Aorta (tissue), 5 donors: ENCODE results near the gene TMEM38B. TPM values are rescaled to one million over a fixed set of nuclear protein-coding genes. Genes with fewer than 3 reads are reported as not detected.
"Not testable (repeated sequence)": the region's sequence is repeated elsewhere in the genome, so short reads cannot be mapped to it uniquely, and the experiment has no call there.

Source experiments
- ATAC-seq: fragments of 200-7000 bp; cut with Tn5 transposase; one replicate; pipeline ENCODE4 v1.9.1; 2022; ENCODE audit warnings: moderate library complexity; ENCODE audit not compliant: low FRiP score
- DNase-seq, 2 donors: peaks; one replicate each; pipeline ENCODE4 v3.0.0-alpha.2; 2020
- H3K27ac ChIP-seq, 2 donors: one replicate each; pipeline ENCODE4 v1.5.1; 2013; ENCODE audit warnings: low read length in 2 of 2, mild to moderate bottlenecking in 2 of 2, moderate library complexity in 2 of 2, control low read depth in 1 of 2, inconsistent platforms in 1 of 2, low read depth in 1 of 2
- H3K27me3 ChIP-seq, 2 donors: one replicate each; pipeline ENCODE4 v1.6.1; 2013; ENCODE audit warnings: control low read depth in 1 of 2, low read length in 1 of 2, mild to moderate bottlenecking in 1 of 2, moderate library complexity in 1 of 2; ENCODE audit not compliant: insufficient read depth in 2 of 2, control insufficient read depth in 1 of 2
- H3K36me3 ChIP-seq, 2 donors: one replicate each; pipeline ENCODE4 v1.6.1; 2013; ENCODE audit warnings: control low read depth in 1 of 2, low read length in 1 of 2, mild to moderate bottlenecking in 1 of 2; ENCODE audit not compliant: insufficient read depth in 2 of 2, control insufficient read depth in 1 of 2
- H3K4me1 ChIP-seq, 2 donors: one replicate each; pipeline ENCODE4 v1.6.1; 2013; ENCODE audit warnings: low read length in 2 of 2, control low read depth in 1 of 2, mild to moderate bottlenecking in 1 of 2, moderate library complexity in 1 of 2; ENCODE audit not compliant: insufficient read depth in 2 of 2, control insufficient read depth in 1 of 2
- H3K4me3 ChIP-seq, 2 donors: one replicate each; pipeline ENCODE4 v1.5.1; 2013; ENCODE audit warnings: low read length in 2 of 2, control low read depth in 1 of 2, mild to moderate bottlenecking in 1 of 2
- H3K9me3 ChIP-seq: one replicate; pipeline ENCODE4 v1.6.1; 2013; ENCODE audit warnings: mild to moderate bottlenecking, low read length; ENCODE audit not compliant: control insufficient read depth
- WGBS, 2 donors: extraction: QIAGEN DNeasy Blood & Tissue Kit; methylation state at CpG; one replicate each; pipeline ENCODE4 v1.1.7; 2013; 5-methylcytosine and 5-hydroxymethylcytosine counted together
- intact Hi-C, 2 donors: fragments of 100-400 bp; cut with DNase I; formaldehyde crosslinking; loops; one replicate each; pipeline versions ENCODE4 v1.14.2 to v1.15.0; 2022
- polyA plus RNA-seq, 2 donors: library from polyadenylated mRNA; stranded (reverse); fragments of 200-250 nt; gene quantifications; one replicate each; pipeline ENCODE4 v1.2.3, GENCODE V29; 2013
- total RNA-seq, 2 donors: library from RNA; stranded (reverse); fragmentation: NEBNext Ultra II Directional; extraction: Animal tissue kit (Norgen Biotek cat#: 25700); gene quantifications; one replicate each; pipeline ENCODE4 v1.2.1, GENCODE V29; 2021
- donor health status: healthy with polysubstance abuse.
- donor health status: Bipolar disorder and iron deficiency.
- donor health status: DM: no; HTN: no; CAD: no.
- donor health status: DM: no; HTN: no; CAD: no.
- donor health status: DM: yes; HTN: yes; CAD: no.

Gene TMEM38B
- total and polyA plus RNA-seq, 4 donors = 3.9 to 10.5 (median 7.0) TPM

DNA sequence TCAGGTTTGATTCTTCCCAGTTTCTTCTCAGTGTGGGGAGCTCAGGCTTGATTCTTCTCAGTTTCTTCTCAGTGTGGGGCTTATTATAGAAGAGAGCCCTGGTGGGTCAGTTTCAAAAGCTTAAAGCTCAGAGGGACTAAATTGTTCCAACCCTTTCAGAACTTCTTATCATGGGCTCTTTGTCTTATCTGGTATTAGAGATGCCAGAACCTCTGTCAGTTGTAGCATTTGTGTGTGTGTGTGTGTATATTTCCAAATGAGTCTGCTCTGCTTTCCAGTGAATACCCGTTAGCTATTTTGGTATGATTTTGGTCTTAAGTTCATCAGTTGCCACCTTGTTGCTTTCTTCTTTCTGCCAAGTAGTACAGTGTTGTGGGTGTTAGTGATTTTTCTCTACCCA, 21.8 kb downstream of the TMEM38B start:
- H3K4me1 ChIP-seq = no peaks in the 10 kb centered on the region
- DNase-seq (no peak), ATAC-seq (no peak)
- no peaks in the 10 kb centered on the region for H3K27me3 ChIP-seq
- no peak overlapping the region for H3K4me3 ChIP-seq
- no peaks in the 10 kb centered on the region for H3K9me3 ChIP-seq
- intact Hi-C loops = loop anchor here in 1 of 2 donors (5.0 kb wide), 1 partner anchor 104 kb away; no protein-coding TSS in a partner anchor
- 52 to 81% methylated on average over 1 of the region's 1 CpG for WGBS, 2 donors
- H3K27ac ChIP-seq = no peak overlapping the region
- no peaks in the 10 kb centered on the region for H3K36me3 ChIP-seq

DNA sequence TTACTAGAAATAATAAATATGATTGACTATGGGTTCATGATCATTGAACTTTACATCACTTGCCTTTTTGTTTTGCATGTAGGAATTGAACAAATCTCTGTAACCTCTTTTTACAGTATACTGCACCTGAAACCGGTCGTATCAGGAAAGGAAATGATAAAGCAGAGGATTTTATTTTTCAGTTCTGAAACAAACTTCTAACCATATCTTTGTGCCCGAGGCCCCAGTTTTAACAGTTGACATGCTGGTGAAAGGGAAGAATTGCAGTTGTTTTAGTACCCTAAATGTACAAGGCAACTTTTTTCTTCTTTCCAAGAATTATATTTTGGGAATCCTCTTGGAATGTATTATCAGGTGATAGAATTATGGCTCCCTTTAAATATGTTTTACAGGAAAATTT, 27.8 kb downstream of the TMEM38B start:
- no peak for ATAC-seq
- 67 to 78% methylated on average over 3 of the region's 3 CpGs for WGBS, 2 donors

GRCh38 chr9:105725370-105725769, 31.0 kb downstream of the TMEM38B start:
- Histone ChIP-seq H3K27ac (no peak overlapping the region), H3K4me1 (no peaks in the 10 kb centered on the region), H3K9me3 (no peaks in the 10 kb centered on the region), H3K36me3 (no peaks in the 10 kb centered on the region), H3K4me3 (no peak overlapping the region), H3K27me3 (no peaks in the 10 kb centered on the region)
- intact Hi-C loops = no loop called here
- no peak for ATAC-seq
- WGBS, 2 donors = 91 to 92% methylated on average over 2 of the region's 2 CpGs
- DNase-seq = no peak

More for the DNA sequence above, 27.8 kb downstream of the TMEM38B start:
- no peaks in the 10 kb centered on the region for H3K36me3 ChIP-seq
- no peaks in the 10 kb centered on the region for H3K27me3 ChIP-seq
- no peaks in the 10 kb centered on the region for H3K9me3 ChIP-seq
- H3K4me1 ChIP-seq = no peaks in the 10 kb centered on the region
- H3K4me3 ChIP-seq = no peak overlapping the region
- no peak overlapping the region for H3K27ac ChIP-seq
- intact Hi-C loops = no loop called here
- no peak for DNase-seq

DNA sequence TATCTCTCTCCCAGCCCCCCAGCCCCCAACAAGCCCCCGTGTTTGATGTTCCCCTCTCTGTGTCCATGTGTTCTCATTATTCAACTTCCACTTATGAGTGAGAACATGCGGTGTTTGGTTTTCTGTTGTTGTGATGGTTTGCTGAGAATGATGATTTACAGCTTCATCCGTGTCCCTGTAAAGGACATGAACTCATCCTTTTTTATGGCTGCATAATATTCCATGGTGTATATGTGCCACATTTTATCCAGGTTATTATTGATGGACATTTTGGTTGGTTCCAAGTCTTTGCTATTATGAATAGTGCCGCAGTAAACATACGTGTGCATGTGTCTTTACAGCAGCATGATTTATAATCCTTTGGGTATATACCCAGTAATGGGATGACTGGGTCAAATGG, 33.9 kb downstream of the TMEM38B start:
- H3K27me3 ChIP-seq, H3K4me1 ChIP-seq, H3K36me3 ChIP-seq, H3K27ac ChIP-seq, H3K4me3 ChIP-seq, intact Hi-C loops, ATAC-seq, H3K9me3 ChIP-seq, DNase-seq: not testable (repeated sequence)
- WGBS, 2 donors = 96 to 97% methylated on average over 5 of the region's 5 CpGs

- DNase-seq, ATAC-seq, H3K4me3 ChIP-seq, H3K27ac ChIP-seq, H3K9me3 ChIP-seq, H3K27me3 ChIP-seq, intact Hi-C loops, H3K4me1 ChIP-seq, H3K36me3 ChIP-seq: not testable (repeated sequence)
- 94 to 97% methylated on average over 2 of the region's 2 CpGs for WGBS, 2 donors
Measured at GRCh38 chr9:105731420-105731819, 37.1 kb downstream of the TMEM38B start.

GRCh38 chr9:105735366-105735765, 41.0 kb downstream of the TMEM38B start:
- H3K36me3 ChIP-seq = no peaks in the 10 kb centered on the region
- H3K4me3 ChIP-seq = no peak overlapping the region
- H3K9me3 ChIP-seq = no peaks in the 10 kb centered on the region
- ATAC-seq (no peak), DNase-seq (no peak)
- no peaks in the 10 kb centered on the region for H3K27me3 ChIP-seq
- no peak overlapping the region for H3K27ac ChIP-seq
- H3K4me1 ChIP-seq = no peaks in the 10 kb centered on the region
- intact Hi-C loops = no loop called here

DNA sequence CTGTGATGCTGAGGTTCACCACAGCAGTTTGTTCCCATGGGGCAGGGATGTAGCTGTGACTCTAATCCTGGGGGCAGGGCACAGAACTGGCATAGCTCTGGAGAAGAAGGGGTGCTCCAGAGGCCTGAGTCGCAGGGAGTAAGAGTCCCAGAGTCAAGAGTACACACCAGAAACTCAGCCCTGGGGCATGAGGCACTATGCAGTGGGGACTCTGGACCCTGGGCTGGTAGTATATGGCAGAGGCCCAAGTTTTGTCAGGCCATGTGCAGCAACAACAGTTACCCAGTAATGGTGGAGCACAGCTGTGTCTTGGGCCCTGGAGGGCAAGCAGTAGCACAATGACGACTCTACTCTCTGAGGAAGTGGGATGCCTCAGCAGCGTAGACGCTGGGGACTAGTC, 42.9 kb downstream of the TMEM38B start:
- Histone ChIP-seq H3K36me3 (no peaks in the 10 kb centered on the region), H3K9me3 (no peaks in the 10 kb centered on the region), H3K27ac (no peak overlapping the region), H3K27me3 (no peaks in the 10 kb centered on the region), H3K4me1 (no peaks in the 10 kb centered on the region), H3K4me3 (no peak overlapping the region)
- WGBS, 2 donors = 96% methylated on average over 4 of the region's 4 CpGs
- ATAC-seq (no peak), DNase-seq (no peak)
- intact Hi-C loops = no loop called here

DNA sequence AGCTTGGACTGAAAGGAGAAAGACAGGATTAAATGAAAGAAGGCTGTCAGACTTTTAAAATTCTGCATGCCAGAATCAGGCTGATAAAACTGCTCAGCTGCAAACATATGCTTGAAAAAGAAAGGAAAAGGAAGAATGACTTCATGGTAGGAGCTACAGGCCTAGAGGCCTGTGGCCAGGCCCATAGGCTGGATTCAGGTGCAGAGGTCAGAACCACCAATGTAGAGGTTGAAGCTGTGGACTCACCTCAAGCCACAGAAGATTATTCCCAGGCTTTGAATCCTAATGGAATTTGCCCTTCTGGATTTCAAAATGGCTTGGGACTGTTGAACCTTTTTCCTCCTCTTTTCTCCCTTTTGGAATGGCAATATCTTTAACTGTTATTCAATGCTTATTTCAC, 47.7 kb downstream of the TMEM38B start:
- DNase-seq = no peak
- Histone ChIP-seq H3K27ac (no peak overlapping the region), H3K9me3 (no peaks in the 10 kb centered on the region), H3K27me3 (no peaks in the 10 kb centered on the region), H3K36me3 (no peaks in the 10 kb centered on the region), H3K4me1 (no peaks in the 10 kb centered on the region), H3K4me3 (no peak overlapping the region)
- intact Hi-C loops = no loop called here
- no peak for ATAC-seq

- DNase-seq, H3K27ac ChIP-seq, H3K36me3 ChIP-seq, H3K27me3 ChIP-seq, H3K9me3 ChIP-seq, intact Hi-C loops, H3K4me1 ChIP-seq, H3K4me3 ChIP-seq, ATAC-seq: not testable (repeated sequence)
- 92 to 98% methylated on average over 1 to 2 of the region's 3 CpGs for WGBS, 2 donors
Measured at GRCh38 chr9:105747325-105747724, 53.0 kb downstream of the TMEM38B start.
